ENCODE data around the gene NFIB.

Gene NFIB

DNA sequence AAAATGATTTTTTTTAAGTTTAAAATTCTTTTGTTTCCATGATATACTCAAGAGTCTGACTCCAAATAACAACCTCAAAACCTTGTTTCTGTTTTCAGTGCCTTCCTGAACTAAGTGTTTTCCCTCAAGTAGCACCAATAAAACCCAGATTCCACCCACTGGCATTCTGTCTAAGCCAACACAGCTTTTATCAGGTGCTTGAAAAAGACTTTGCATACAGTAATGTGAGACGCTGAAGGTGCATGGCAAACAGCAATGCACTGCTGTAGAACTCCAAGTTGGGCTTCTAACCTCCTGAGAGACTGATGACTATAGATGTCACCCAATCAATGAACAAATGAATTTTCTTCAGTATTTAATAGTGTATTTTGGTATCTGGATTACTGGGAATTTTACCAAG, 95.7 kb downstream of the NFIB start:
- Histone ChIP-seq H3K9me3 (ENCODE audit: insufficient read depth, low read depth, low read length) (no peaks in the 10 kb centered on the region), H2AFZ (ENCODE audit: low read length) (no peak overlapping the region), H4K20me1 (ENCODE audit: insufficient read depth, low read length, poor library complexity, severe bottlenecking) (no peaks in the 10 kb centered on the region), H3K4me1 (ENCODE audit: insufficient read depth, low read length, poor library complexity, severe bottlenecking) (no peaks in the 10 kb centered on the region), H3K36me3 (ENCODE audit: insufficient read depth, low read length) (no peaks in the 10 kb centered on the region), H3K4me2 (ENCODE audit: low read depth, low read length, poor library complexity, severe bottlenecking) (no peak overlapping the region), H3K9me2 (replicated peaks; ENCODE audit: low read depth, low read length) (no peaks in the 10 kb centered on the region), H3F3A (ENCODE audit: low read depth) (no peaks in the 10 kb centered on the region), H3K9ac (ENCODE audit: low read depth, low read length, poor library complexity, severe bottlenecking) (no peak overlapping the region), H3K79me2 (ENCODE audit: insufficient read depth, low read length) (no peaks in the 10 kb centered on the region), H3K4me3 (ENCODE audit: low read length, poor library complexity, severe bottlenecking) (no peak overlapping the region), H3K27me3 (ENCODE audit: insufficient read depth, low read length, poor library complexity, severe bottlenecking) (no peaks in the 10 kb centered on the region)
- no peak for TF ChIP-seq EZH2phosphoT487 (IDR thresholded peaks at IDR 0.05; ENCODE audit: borderline replicate concordance)
- TF ChIP-seq, protein P1, sequence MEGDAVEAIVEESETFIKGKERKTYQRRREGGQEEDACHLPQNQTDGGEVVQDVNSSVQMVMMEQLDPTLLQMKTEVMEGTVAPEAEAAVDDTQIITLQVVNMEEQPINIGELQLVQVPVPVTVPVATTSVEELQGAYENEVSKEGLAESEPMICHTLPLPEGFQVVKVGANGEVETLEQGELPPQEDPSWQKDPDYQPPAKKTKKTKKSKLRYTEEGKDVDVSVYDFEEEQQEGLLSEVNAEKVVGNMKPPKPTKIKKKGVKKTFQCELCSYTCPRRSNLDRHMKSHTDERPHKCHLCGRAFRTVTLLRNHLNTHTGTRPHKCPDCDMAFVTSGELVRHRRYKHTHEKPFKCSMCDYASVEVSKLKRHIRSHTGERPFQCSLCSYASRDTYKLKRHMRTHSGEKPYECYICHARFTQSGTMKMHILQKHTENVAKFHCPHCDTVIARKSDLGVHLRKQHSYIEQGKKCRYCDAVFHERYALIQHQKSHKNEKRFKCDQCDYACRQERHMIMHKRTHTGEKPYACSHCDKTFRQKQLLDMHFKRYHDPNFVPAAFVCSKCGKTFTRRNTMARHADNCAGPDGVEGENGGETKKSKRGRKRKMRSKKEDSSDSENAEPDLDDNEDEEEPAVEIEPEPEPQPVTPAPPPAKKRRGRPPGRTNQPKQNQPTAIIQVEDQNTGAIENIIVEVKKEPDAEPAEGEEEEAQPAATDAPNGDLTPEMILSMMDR (conservative IDR thresholded peaks at IDR 0.05; ENCODE audit: low read length): no peak

DNA sequence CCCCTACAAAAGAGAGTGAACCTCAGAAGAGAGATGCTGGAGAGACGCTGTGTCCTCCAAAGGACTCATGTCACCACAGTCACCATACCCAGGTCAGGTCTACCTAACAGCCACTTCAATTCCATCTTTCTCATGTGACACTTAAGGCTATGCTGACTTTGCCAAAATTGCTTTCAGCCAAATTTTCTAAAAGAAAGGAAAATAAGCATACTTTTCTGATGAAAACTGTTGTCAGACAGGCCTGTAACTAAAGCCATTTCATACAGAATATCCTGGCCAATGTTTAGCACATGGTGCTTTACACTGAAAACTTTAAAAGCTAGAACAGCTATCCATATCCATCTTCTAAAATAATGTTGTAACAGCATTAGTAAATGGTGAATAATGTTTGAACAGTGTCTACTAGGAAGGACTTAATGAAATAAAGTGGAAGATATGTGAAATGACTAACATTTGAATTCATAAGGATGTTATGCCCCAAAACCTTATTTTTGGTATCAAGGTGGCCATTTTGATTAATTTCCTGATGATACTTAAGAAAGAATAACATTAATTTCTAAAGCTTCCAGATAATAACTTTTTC, 97.2 kb downstream of the NFIB start:
- Histone ChIP-seq H3K4me3 (ENCODE audit: low read length, poor library complexity, severe bottlenecking) (no peak overlapping the region), H3K9ac (ENCODE audit: low read depth, low read length, poor library complexity, severe bottlenecking) (no peak overlapping the region), H3K4me1 (ENCODE audit: insufficient read depth, low read length, poor library complexity, severe bottlenecking) (no peaks in the 10 kb centered on the region), H3K36me3 (ENCODE audit: insufficient read depth, low read length) (no peaks in the 10 kb centered on the region), H3K79me2 (ENCODE audit: insufficient read depth, low read length) (no peaks in the 10 kb centered on the region), H3K9me3 (ENCODE audit: insufficient read depth, low read depth, low read length) (no peaks in the 10 kb centered on the region), H3K4me2 (ENCODE audit: low read depth, low read length, poor library complexity, severe bottlenecking) (no peak overlapping the region), H4K20me1 (ENCODE audit: insufficient read depth, low read length, poor library complexity, severe bottlenecking) (no peaks in the 10 kb centered on the region), H3F3A (ENCODE audit: low read depth) (no peaks in the 10 kb centered on the region), H2AFZ (ENCODE audit: low read length) (no peak overlapping the region), H3K27me3 (ENCODE audit: insufficient read depth, low read length, poor library complexity, severe bottlenecking) (no peaks in the 10 kb centered on the region), H3K9me2 (replicated peaks; ENCODE audit: low read depth, low read length) (no peaks in the 10 kb centered on the region)
- TF ChIP-seq, protein P1 (conservative IDR thresholded peaks at IDR 0.05; ENCODE audit: low read length): no peak
- TF ChIP-seq EZH2phosphoT487 (IDR thresholded peaks at IDR 0.05; ENCODE audit: borderline replicate concordance): no peak

DNA sequence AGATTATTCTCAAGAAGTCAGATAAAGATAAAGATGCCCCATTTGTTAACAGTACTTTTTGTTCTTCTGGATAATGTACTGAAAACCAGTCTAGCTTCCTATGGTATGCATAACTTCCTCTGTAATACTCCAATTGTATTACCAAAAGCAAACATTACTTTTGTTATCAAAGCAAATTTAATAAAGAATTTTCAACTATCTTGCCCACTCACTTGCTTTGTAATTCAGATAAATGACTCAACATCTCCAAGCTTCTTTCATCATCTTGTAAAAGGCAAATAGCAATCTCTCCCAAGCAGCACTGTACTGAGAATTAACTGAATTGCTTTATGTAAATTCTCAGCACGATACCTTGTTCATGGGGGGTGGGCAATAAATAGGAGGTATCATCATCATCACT, 98.3 kb downstream of the NFIB start:
- H3K9me2 ChIP-seq (replicated peaks; ENCODE audit: low read depth, low read length): no peaks in the 10 kb centered on the region
- no peaks in the 10 kb centered on the region for H3K36me3 ChIP-seq (ENCODE audit: insufficient read depth, low read length)
- no peak overlapping the region for H3K9ac ChIP-seq (ENCODE audit: low read depth, low read length, poor library complexity, severe bottlenecking)
- H4K20me1 ChIP-seq (ENCODE audit: insufficient read depth, low read length, poor library complexity, severe bottlenecking): no peaks in the 10 kb centered on the region
- H3K4me2 ChIP-seq (ENCODE audit: low read depth, low read length, poor library complexity, severe bottlenecking): no peak overlapping the region
- no peaks in the 10 kb centered on the region for H3K27me3 ChIP-seq (ENCODE audit: insufficient read depth, low read length, poor library complexity, severe bottlenecking)
- H3K9me3 ChIP-seq (ENCODE audit: insufficient read depth, low read depth, low read length): no peaks in the 10 kb centered on the region
- TF ChIP-seq, protein P1 (conservative IDR thresholded peaks at IDR 0.05; ENCODE audit: low read length): no peak
- TF ChIP-seq EZH2phosphoT487 (IDR thresholded peaks at IDR 0.05; ENCODE audit: borderline replicate concordance): no peak
- no peaks in the 10 kb centered on the region for H3K4me1 ChIP-seq (ENCODE audit: insufficient read depth, low read length, poor library complexity, severe bottlenecking)
- no peak overlapping the region for H3K4me3 ChIP-seq (ENCODE audit: low read length, poor library complexity, severe bottlenecking)
- no peaks in the 10 kb centered on the region for H3F3A ChIP-seq (ENCODE audit: low read depth)
- H2AFZ ChIP-seq (ENCODE audit: low read length): no peak overlapping the region
- H3K79me2 ChIP-seq (ENCODE audit: insufficient read depth, low read length): no peaks in the 10 kb centered on the region
